ENCODE measurements around the gene CAMK1.

DNA sequence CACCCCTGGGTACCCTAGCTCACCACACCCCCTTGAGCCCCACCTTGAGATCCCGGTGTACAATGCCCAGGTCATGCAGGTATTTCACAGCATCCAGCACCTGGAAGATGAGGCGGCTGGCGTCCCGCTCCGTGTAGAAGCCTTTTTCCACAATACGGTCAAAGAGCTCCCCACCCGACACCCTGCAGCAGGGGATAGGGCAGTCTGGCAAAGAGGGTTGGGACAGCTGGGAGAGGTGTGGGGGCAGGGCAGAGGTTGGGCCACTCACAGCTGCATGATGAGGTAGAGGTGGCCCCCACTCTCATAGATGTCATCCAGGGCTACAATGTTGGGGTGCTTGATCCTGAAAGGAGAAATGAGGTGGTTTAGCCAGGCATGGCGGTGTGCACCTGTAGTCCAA is 6.9 kb downstream of the CAMK1 start:
- TF ChIP-seq POLR2AphosphoS5 (IDR thresholded peaks at IDR 0.05; ENCODE audit: insufficient read depth, low read depth, low read length), result no peak
- TF ChIP-seq CTCF (IDR thresholded peaks at IDR 0.05; ENCODE audit: extremely low read depth in 1 of 2, insufficient read depth in 1 of 2, low read depth in 1 of 2, low read length in 2 of 2), result no peak
- TF ChIP-seq POLR2A (IDR thresholded peaks at IDR 0.05; ENCODE audit: low read depth, low read length), result no peak
- TF ChIP-seq, protein P1, sequence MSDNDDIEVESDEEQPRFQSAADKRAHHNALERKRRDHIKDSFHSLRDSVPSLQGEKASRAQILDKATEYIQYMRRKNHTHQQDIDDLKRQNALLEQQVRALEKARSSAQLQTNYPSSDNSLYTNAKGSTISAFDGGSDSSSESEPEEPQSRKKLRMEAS (IDR thresholded peaks at IDR 0.05; ENCODE audit: insufficient read depth, insufficient read length), result no peak
- no peak for TF ChIP-seq MYC (IDR thresholded peaks at IDR 0.05; ENCODE audit: low read depth, low read length)
- no peak for TF ChIP-seq EZH2 (IDR thresholded peaks at IDR 0.05; ENCODE audit: borderline replicate concordance, low read depth, low read length, severe bottlenecking)
